HUES48 (cell line): ENCODE data around the gene TMEM30A.

Experiments
- H3K27ac ChIP-seq: one replicate; pipeline ENCODE4 v1.7.0; 2013; ENCODE audit warnings: low read depth, low read length, inconsistent platforms
- H3K27me3 ChIP-seq: 2 replicates; pipeline ENCODE4 v1.6.1; 2013; ENCODE audit warnings: mild to moderate bottlenecking, low read length; ENCODE audit not compliant: control insufficient read depth, insufficient read depth
- H3K36me3 ChIP-seq: 2 replicates; pipeline ENCODE4 v1.6.1; 2013; ENCODE audit warnings: low read length; ENCODE audit not compliant: control insufficient read depth, insufficient read depth
- H3K4me1 ChIP-seq: 2 replicates; pipeline ENCODE4 v1.6.1; 2013; ENCODE audit warnings: mild to moderate bottlenecking, low read length; ENCODE audit not compliant: control insufficient read depth, insufficient read depth
- H3K4me3 ChIP-seq: 2 replicates; pipeline ENCODE4 v1.5.1; 2013; ENCODE audit warnings: mild to moderate bottlenecking, low read depth, low read length
- H3K9ac ChIP-seq: 2 replicates; pipeline ENCODE4 v1.6.1; 2013; ENCODE audit warnings: mild to moderate bottlenecking, low read depth, low read length, moderate library complexity
- H3K9me3 ChIP-seq: 2 replicates; pipeline ENCODE4 v1.6.1; 2013; ENCODE audit warnings: low read length; ENCODE audit not compliant: control insufficient read depth, insufficient read depth

The TMEM30A gene

DNA sequence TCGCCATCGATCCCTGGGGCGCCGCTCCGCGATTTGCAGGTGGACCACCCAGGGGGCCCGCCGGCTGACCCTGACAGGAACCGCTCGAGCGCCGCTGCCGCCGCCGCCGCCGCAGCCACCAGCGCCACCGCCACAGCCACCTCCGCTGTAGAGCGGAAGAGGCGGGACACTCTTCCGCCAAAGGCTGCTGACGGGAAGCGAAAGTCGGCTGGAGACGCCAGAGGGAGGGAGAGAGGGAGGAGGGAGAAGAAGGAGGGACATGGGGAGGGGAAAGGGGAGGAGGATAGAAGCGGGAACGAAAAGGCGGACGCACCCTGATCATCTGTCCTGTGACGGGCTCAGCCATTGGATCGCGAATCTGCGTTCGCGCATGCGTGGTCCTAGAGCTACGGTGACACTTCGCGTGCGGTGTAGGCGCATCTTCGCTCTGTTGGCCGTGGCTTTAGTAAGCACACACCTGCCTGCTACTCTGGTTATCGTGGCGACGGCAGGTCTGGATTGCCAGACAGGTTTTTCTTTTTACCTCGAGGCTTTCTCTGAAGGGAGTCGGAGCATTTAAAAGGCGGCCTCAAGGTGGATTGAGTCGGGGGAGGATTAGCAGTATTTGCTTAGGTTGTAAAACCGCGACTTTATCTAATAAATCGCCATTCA is at the start of gene TMEM30A:
Gene TMEM30A, minus strand, starts transcription at position 161 of the 651 bp plus-strand sequence. Its CDS starts 154 bp downstream, at position 7.
- peaks cover 34% of the 10 kb centered on the region for H3K4me1 ChIP-seq
- H3K4me3 ChIP-seq = peak within 1 kb of the TSS; percentile 99

DNA sequence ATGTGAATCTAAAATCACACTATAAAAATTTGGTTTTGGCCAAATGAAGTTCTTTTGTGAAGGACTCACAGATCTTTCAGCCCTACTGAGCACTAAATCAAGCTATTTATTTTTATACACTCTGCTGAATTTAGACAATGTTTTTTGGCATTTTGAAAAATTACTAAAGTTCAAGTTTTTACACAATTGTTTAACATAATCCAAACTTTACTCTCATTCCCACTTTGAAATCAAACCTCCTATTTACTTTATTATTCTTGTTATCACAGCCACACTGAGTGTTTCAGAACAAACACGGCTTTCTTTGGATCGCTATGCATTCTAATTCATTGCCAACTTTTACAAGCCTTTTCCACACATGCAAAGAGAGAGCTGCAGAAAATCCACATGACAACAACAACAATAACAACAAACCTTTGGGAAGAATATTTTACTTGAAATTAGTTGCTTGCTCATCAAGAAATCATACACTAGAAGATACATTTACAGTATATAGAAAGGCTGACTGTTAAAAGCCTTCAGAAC is 49.1 kb upstream of the TMEM30A start:
- no peaks in the 10 kb centered on the region for H3K36me3 ChIP-seq
- peak overlapping the region; percentile 99 for H3K27ac ChIP-seq
- peak overlapping the region; percentile 58 for H3K9ac ChIP-seq
- peaks cover 71% of the 10 kb centered on the region for H3K4me1 ChIP-seq
- no peaks in the 10 kb centered on the region for H3K27me3 ChIP-seq
- no peaks in the 10 kb centered on the region for H3K9me3 ChIP-seq
- H3K4me3 ChIP-seq = peak overlapping the region; percentile 51

More for the DNA sequence above, at the start of gene TMEM30A:
- H3K27me3 ChIP-seq = no peaks in the 10 kb centered on the region
- H3K27ac ChIP-seq = peak within 1 kb of the TSS; percentile 84
- H3K9me3 ChIP-seq = no peaks in the 10 kb centered on the region
- H3K9ac ChIP-seq = peak within 1 kb of the TSS; percentile 54
- no peaks in the 10 kb centered on the region for H3K36me3 ChIP-seq

DNA sequence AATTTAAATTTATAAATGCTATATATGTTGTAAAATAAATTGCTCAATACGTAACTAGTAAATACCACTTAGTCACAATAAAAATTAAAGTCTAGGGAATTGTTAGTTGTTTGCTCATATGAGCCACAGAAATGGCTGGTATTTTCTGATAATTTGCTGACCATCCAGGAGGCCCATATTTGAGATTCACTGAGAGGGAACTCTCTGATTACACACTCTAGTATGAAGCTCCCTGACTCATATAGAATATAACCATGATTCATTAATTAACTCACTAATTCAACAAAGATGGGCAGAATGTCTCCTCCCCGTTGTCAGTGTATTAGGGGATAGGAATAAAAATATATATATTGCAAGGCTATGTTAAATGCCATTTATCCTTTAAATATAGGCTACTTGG is 46.6 kb upstream of the TMEM30A start:
- Histone ChIP-seq H3K36me3 (no peaks in the 10 kb centered on the region), H3K27ac (no peak overlapping the region), H3K9ac (no peak overlapping the region), H3K4me1 (peaks cover 61% of the 10 kb centered on the region), H3K9me3 (no peaks in the 10 kb centered on the region), H3K4me3 (no peak overlapping the region), H3K27me3 (no peaks in the 10 kb centered on the region)

DNA sequence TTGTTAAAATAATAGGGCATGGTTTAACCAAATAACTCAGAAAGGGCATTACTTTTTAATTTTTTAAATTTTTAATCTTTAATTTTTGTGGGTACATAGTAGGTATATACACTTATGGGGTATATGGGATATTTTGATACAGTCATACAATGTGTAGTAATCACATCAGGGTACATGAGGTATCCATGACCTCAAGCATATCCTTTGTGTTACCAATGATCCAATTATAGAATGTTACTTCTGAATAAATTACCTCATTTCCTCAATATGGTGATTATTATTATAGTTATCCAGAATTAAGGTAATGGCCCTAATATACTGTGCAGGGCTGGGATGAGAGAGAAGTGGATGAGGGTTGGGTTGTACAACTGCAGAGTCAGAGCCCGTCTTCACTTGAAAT is 45.1 kb upstream of the TMEM30A start:
- Histone ChIP-seq H3K27ac (no peak overlapping the region), H3K4me3 (no peak overlapping the region), H3K4me1 (peaks cover 48% of the 10 kb centered on the region), H3K36me3 (no peaks in the 10 kb centered on the region), H3K9me3 (no peaks in the 10 kb centered on the region), H3K9ac (no peak overlapping the region), H3K27me3 (no peaks in the 10 kb centered on the region)

DNA sequence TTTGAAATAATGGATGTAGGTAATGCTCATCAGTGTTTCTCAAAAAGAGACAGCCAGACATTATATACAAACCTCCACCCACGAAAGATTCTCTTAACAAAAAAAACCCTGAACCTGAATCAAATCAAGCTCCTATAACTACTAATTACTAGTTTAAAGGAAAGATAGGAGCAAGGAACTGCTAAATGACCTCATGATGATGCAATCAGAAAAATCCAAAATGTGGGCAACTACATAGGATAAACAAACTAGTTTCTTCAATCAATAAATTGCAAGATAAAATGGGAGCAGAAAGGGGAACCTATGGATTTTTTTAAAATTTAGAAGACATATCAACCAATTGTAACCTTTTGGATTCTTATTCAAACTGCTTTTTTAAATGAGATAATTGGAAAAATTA is 43.2 kb upstream of the TMEM30A start:
- Histone ChIP-seq H3K36me3 (no peaks in the 10 kb centered on the region), H3K4me3 (no peak overlapping the region), H3K27me3 (no peaks in the 10 kb centered on the region), H3K27ac (no peak overlapping the region), H3K9ac (no peak overlapping the region), H3K9me3 (no peaks in the 10 kb centered on the region), H3K4me1 (peaks cover 31% of the 10 kb centered on the region)

DNA sequence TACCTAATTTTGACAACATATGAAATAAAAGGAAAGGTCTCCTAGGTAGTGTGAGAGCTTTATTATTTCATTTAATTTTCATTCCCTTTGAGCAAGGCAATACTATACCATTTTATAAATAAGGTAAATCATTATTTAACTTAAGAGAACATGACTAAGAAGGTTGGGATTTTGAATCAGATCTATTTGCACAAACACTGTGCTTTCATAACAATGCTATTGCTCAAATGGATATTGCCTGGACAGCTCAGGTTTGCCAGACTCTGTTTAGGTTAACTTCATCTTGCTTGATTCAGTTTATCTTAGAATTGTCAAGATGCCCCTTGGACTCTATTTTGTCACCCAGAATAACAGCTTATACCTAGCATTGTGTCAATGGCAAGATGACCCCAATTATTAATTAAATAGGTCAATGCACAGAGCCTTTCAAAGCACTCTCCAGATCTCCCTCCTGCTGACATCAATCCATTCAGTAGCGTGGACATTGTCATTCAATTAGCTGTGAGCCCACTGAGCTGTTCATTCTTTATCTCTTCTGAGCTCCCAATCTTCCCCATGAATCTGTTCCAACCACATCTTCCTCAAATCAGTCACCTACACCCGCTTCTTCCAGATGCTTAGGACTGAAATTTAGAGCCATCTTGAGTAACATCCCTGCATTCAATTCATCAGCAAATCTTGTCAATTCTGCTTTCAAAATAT is 42.1 kb upstream of the TMEM30A start:
- H3K27ac ChIP-seq = peak overlapping the region; percentile 72
- no peak overlapping the region for H3K4me3 ChIP-seq
- peaks cover 20% of the 10 kb centered on the region for H3K4me1 ChIP-seq
- no peaks in the 10 kb centered on the region for H3K36me3 ChIP-seq
- H3K9me3 ChIP-seq = no peaks in the 10 kb centered on the region
- no peak overlapping the region; the same call in 1 of the 2 replicates for H3K9ac ChIP-seq
- H3K27me3 ChIP-seq = no peaks in the 10 kb centered on the region

DNA sequence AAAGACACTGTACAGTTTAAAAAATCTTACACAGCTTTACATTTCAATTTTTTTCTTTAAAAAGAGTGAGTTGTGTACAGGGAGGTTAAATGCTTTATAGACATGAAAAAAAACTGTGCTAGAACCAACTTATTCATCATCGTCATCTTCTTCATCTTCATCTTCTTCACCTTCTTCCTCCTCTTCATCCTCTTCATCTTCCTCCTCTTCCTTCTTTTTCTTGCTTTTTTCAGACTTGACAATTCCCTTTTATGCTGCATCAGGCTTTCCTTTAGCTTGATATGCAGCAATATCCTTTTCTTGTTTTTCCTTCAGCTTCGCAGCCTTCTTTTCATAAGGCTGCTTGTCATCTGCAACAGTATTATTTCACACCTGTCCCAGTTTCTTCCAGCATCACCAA is 34.3 kb upstream of the TMEM30A start:
- Histone ChIP-seq H3K9ac (no peak overlapping the region), H3K36me3 (no peaks in the 10 kb centered on the region)

DNA sequence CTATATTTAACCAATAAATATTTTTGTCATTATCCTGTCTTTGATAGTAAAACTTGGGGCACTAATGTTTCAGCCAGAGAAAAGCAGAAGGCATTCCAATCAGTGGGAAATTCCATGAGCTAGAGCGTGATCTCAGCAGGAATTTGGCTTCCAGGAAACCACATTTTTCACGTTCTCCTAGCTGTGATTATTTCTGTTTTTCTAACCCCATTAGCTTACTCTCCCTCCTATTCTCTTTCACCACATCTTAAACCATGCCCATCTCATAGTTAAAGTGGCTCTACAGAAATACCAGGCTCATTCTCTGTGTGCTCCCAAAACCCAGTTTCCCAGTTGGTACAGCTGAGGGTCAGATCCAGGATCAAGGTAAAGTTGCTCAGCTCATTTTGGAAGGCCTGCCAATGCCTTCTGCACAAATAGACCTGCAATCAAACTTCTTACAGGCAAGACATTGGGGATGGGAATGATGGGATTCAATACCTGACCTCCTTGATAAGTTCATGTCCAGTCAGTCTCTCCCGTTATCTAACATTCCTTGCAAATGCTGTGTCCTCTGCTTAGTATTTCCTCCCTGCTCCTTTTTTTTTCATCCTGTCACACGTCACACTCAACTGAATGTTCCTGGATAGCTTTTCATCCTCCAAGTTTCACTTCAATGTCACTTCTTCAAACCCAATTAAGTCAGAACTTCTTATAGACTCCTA is 33.1 kb upstream of the TMEM30A start:
- Histone ChIP-seq H3K27ac (peak overlapping the region; percentile 17), H3K4me1 (peaks cover 9% of the 10 kb centered on the region), H3K36me3 (no peaks in the 10 kb centered on the region), H3K27me3 (no peaks in the 10 kb centered on the region), H3K4me3 (no peak overlapping the region), H3K9ac (no peak overlapping the region), H3K9me3 (no peaks in the 10 kb centered on the region)

More for the DNA sequence above, 34.3 kb upstream of the TMEM30A start:
- no peaks in the 10 kb centered on the region for H3K27me3 ChIP-seq
- no peak overlapping the region for H3K27ac ChIP-seq
- no peak overlapping the region for H3K4me3 ChIP-seq
- H3K4me1 ChIP-seq = peaks cover 9% of the 10 kb centered on the region
- no peaks in the 10 kb centered on the region for H3K9me3 ChIP-seq

DNA sequence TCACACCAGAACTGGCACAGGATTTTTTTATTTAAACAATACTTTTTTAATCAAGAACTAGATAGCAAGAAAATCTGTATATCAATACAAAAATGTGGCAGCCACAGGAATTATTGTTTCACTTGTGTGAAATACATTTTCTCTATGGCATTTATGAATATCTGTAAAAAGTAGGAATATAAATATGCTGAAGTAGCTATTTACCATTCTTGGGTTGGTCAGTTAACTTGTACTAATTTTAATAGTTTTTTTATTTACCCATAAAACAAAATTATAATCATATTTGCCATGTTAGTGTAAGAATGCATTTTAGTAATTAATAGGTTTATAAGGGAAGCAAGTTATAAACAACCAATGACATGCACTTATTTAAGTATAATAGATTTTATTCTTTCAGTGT is 31.4 kb upstream of the TMEM30A start:
- Histone ChIP-seq H3K36me3 (no peaks in the 10 kb centered on the region), H3K9me3 (no peaks in the 10 kb centered on the region), H3K9ac (no peak overlapping the region), H3K27me3 (no peaks in the 10 kb centered on the region), H3K27ac (no peak overlapping the region), H3K4me1 (peaks cover 9% of the 10 kb centered on the region), H3K4me3 (no peak overlapping the region)

DNA sequence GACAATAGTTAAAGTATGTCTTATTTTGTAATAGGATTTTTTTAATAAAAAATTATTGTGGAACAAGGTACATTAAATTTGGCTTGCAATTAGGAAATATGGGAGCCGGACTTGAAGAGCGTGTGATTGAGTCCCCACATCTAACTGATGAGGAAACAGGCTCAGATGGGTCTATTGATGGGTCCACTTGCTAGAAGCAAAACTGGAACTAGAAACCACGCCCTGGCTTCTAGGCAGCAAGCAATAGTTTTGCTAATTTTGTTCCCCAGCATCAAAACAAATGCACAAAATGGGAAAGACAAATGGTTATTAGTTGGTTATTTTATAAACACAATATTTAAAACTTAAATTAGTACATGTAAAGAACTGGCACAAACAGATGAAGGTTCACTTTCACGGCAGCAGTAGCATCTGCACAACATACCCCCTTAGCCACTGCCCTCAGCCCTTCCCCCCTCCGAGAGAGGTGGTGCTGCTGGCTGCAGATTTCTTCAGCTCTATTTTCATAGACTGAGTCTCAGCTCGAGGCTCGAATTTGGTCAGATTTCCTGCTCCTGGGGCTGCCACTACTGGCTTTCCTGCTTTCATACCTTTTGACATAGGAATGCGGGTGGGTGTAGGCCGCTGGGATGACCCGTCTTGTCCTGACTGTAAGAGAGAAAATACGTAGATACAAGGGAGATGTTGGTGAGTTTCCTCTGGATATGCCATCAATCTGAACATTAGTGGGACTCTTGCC is 23.8 kb upstream of the TMEM30A start:
- Histone ChIP-seq H3K27ac (no peak overlapping the region), H3K9ac (no peak overlapping the region), H3K4me3 (no peak overlapping the region), H3K9me3 (no peaks in the 10 kb centered on the region), H3K4me1 (peaks cover 15% of the 10 kb centered on the region), H3K36me3 (no peaks in the 10 kb centered on the region), H3K27me3 (no peaks in the 10 kb centered on the region)
